ENCODE results near the gene SIN3B.
A peak's percentile ranks its signal among the peaks of the same experiment; 100 is the strongest.
"Not testable (repeated sequence)": the region's sequence is repeated elsewhere in the genome, so short reads cannot be mapped to it uniquely, and the experiment has no call there.

Gene SIN3B

GRCh38 chr19:16829010-16829821 lies at the start of gene SIN3B:
TSS of gene SIN3B (plus strand) at chr19:16829398. CDS start at chr19:16829421, 23 bp downstream.
- DNase-seq (peak; percentile 91), ATAC-seq (peak; percentile 78)

- no peak for ATAC-seq
- no peak for DNase-seq
These were observed 49.5 kb upstream of the SIN3B start for GRCh38 chr19:16779539-16780163.

GRCh38 chr19:16782719-16783118 lies 46.5 kb upstream of the SIN3B start:
- DNase-seq (no peak), ATAC-seq (no peak)

- DNase-seq (no peak), ATAC-seq (no peak)
These were observed 40.7 kb upstream of the SIN3B start for GRCh38 chr19:16788479-16788878.

- ATAC-seq = no peak
- no peak for DNase-seq
These were observed 40.0 kb upstream of the SIN3B start for GRCh38 chr19:16789238-16789637.

GRCh38 chr19:16790051-16790450 lies 39.1 kb upstream of the SIN3B start:
- ATAC-seq (no peak), DNase-seq (no peak)

- DNase-seq (no peak), ATAC-seq (no peak)
These were observed 37.3 kb upstream of the SIN3B start for GRCh38 chr19:16791942-16792341.

GRCh38 chr19:16794456-16795441 lies 34.4 kb upstream of the SIN3B start:
- no peak for ATAC-seq
- DNase-seq = no peak

- ATAC-seq = no peak
These were observed 33.5 kb upstream of the SIN3B start for GRCh38 chr19:16795731-16796130.

GRCh38 chr19:16797876-16798275 lies 31.3 kb upstream of the SIN3B start:
- DNase-seq = no peak
- ATAC-seq = no peak

More at GRCh38 chr19:16795731-16796130, 33.5 kb upstream of the SIN3B start:
- DNase-seq = no peak

GRCh38 chr19:16798326-16798725 lies 30.9 kb upstream of the SIN3B start:
- not testable (repeated sequence) for DNase-seq, ATAC-seq

- no peak for DNase-seq
- ATAC-seq = no peak
These were observed 29.5 kb upstream of the SIN3B start for GRCh38 chr19:16799740-16800139.

- DNase-seq (no peak), ATAC-seq (no peak)
These were observed 27.6 kb upstream of the SIN3B start for GRCh38 chr19:16801600-16802013.

GRCh38 chr19:16804176-16804575 lies 25.0 kb upstream of the SIN3B start:
- ATAC-seq = no peak

GRCh38 chr19:16807549-16808284 lies 21.5 kb upstream of the SIN3B start:
- DNase-seq (no peak), ATAC-seq (no peak)

More at GRCh38 chr19:16804176-16804575, 25.0 kb upstream of the SIN3B start:
- DNase-seq = no peak

- ATAC-seq (no peak), DNase-seq (no peak)
These were observed 14.6 kb upstream of the SIN3B start for GRCh38 chr19:16814526-16815100.

GRCh38 chr19:16820056-16820455 lies 9.1 kb upstream of the SIN3B start:
- ATAC-seq (no peak), DNase-seq (no peak)

- ATAC-seq (no peak), DNase-seq (no peak)
These were observed 8.1 kb upstream of the SIN3B start for GRCh38 chr19:16821081-16821480.

GRCh38 chr19:16822648-16823047 lies 6.5 kb upstream of the SIN3B start:
- DNase-seq = no peak
- ATAC-seq = no peak

GRCh38 chr19:16824658-16825311 lies 4.4 kb upstream of the SIN3B start:
- ATAC-seq (no peak), DNase-seq (no peak)

Data from stimulated activated naive CD8-positive, alpha-beta T cell treated with anti-CD3 and anti-CD28 coated beads, Interleukin-15, Interleukin-2, amounts not matched to agents 100 U/mL and 50 U/mL, for 24 hours (primary cell).